GM18511 (cell line): ENCODE results near the gene PTH1R.

Source experiments
- ATAC-seq: cut with Tn5 transposase; IDR thresholded peaks from one replicate; pipeline ENCODE4 v1.9.1; 2021; ENCODE audit warnings: mild to moderate bottlenecking, moderate library complexity; ENCODE audit not compliant: unreplicated experiment

The PTH1R gene

DNA sequence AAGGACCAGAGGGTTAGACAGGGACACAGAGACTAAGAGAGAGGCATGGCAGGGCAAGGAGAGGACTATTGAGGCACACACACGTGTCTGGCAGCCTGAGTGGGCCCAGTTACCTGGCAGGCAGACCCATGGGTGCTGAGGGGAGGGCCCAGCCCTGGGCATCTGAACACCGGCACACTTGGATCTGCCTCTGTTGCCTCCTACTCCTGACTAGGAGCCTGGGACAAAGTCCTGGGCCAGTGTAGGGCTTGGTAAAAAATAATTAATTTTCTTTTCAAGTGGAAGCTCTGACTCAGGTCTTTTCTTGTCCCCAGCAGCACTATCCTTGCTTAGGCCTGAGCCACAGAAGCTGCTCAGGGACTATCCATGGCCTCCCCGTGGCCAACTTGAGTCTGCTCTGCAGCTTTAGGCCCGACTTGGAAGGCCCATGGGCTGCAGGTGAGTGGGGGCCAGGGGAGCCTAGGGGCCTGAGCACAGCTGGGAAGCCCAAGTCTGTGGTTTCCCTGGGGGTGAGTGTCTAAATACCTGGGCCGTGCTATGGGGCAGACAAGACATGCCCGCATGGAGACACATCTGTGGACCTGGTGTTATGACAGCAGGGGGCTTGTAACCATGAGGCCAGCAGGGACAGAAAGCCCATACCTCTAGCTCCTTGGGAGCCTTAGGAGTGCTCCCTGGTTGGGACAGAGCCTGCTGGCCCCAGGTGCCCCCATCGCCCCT lies at the start of gene PTH1R:
Gene PTH1R, plus strand, starts transcription at position 316 of the 720 bp plus-strand sequence. CDS start 5,839 bp downstream, outside the sequence.
- ATAC-seq = no peak

DNA sequence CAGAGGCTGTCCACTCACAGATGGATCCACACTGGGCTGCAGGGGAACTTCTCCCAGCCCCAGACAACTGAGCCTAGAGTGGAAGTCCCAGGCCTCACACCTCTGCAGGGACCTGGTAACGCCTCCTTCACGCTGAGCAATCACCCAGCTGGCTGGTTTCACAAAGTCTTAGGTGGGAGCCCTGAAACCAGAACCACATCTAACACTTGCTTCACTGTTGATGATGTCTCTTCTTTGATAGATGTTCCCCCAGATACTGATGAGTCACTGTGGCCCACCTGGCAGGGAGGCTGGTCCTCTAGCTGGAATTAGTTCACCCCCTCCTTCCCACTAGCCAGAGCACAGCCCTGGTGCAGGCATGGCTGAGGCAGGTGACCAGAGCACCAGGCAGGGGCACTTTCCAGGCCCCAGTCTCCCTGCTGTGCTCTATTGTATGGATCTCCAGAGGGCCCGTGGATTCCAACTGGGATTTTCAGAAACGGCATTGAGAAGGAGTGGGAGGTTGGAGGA lies 47.8 kb upstream of the PTH1R start:
- ATAC-seq = peak; percentile 92

DNA sequence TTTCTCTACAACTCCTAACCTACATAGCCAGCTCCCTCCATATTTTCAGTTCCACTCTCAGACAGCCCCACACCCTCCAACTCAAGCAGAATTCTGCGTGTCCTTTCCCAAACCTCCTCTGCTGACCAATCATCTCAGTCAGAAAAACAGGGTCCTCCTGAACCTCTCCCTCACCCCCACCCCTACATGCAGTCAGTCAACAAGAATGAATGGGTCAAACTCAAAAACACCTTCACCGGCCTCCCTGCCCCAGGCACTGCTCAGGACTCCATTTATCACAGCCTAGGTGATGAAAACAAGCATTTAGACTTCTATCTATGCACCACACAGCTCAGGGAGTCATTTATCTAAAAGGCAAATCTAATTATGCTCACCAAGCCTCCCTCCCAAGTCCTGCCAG lies 46.7 kb upstream of the PTH1R start:
- ATAC-seq = no peak

DNA sequence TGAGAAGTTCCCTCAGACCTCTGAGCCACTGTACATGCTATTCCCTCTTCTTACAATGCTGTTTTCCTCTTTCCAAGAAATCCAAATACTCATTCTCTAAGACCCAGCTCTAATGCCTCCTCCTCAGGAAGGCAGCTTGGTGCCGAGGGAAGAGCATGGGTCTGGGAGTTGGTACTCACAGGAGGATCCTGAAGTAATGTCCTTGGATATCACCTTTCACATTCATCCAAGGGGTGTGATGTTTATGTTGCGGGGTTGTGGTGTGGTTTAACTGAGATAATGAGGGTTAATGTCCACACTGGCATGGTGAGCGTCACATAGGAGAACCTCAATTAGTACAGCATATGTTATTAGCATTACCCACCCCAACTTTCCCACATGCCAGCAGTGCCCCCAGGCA lies 46.2 kb upstream of the PTH1R start:
- ATAC-seq = no peak

DNA sequence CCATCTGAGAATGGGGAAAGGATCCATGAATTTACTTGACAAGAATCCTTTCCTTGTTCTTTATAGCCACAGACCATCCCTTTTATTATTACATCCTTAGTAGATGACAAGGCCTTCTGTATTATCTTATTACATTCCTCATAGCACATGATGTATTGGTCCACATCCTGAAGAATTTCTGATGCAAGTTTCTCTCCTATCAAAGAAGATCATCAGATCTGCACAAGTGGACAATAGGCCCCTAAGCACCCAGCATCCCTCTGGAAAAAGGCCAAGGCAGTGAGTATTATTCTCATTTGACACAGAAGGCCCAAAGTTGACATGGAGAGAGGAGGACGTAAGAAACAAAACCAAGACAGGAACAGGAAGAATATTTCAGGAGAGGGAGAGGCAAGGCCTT lies 45.7 kb upstream of the PTH1R start:
- ATAC-seq = no peak

DNA sequence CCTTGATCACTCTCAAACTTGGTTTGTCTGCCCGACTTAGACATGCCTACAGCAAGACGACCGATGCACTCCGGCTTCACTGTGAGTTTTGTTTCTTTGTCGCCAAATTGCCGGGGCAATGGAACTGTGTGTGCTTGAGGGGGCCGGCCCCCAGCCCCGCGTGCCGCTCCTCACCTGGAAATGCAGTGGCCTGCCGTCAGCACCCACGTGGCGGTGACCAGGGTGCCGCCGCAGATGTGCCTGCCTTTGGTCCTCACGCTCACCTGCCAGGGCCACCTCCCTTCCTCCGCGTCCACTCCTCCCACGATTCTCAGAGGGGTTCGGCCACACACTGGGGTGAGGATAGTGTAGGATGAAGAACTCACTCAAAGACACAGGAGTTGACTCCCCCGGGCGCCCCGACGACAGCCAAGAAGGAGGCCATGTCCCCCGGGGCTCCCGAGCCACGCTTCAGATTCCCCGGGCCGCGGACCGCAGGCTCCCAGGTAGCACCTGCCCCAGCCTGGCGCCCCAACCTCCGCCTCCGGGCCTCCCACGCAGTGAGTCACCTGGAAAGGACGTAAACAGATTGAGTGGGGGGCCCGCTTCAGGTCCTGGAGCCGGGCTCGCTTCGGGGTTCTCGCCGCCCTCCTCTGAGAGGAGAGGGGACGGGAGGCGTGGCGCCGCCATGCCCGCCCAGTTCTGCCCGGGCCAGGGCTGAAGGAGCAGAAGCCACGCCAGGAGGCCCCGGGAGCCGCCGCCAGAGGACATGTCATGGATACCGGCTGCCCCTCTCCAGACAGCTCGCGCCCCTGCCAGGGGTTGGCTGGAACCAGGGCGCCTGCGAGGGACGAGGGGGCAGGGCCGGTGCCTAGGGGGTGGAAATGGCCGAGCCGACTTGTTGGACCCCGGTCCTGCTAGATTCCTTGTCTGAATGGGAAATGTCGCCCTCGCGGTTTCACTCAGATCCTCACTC lies 43.9 kb upstream of the PTH1R start:
- ATAC-seq = no peak

DNA sequence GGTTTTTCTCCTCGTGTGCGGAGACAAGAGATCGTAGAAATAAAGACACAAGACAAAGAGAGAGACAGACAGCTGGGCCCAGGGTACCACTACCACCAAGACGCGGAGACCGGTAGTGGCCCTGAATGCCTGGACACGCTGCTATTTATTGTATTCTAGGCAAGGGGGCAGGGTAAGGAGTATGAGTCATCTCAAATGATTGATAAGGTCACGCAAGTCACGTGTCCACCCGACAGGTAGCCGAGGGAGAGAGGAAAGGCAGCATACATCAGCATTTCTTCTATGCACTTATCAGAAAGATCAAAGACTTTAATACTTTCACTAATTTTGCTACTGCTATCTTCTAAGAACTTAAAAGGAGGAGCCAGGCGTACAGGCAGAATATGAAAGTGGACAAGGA lies 42.5 kb upstream of the PTH1R start:
- ATAC-seq = no peak

DNA sequence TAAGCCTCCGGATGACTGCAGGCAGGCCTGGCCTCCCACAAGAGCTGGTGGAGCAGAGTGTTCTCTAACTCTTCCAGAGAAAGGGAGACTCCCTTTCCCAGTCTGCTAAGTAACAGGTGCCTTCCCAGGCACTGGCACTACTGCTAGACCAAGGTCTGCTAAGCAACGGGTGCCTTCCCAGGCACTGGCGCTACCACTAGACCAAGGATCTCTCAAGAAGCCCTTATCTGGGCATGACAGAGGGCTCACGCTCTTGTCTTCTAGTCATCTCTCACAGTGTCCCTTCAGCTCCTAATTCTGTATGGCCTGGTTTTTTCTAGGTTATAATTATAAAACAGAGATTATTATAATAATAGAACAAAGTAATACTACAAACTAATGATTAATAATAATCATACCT lies 42.0 kb upstream of the PTH1R start:
- no peak for ATAC-seq

DNA sequence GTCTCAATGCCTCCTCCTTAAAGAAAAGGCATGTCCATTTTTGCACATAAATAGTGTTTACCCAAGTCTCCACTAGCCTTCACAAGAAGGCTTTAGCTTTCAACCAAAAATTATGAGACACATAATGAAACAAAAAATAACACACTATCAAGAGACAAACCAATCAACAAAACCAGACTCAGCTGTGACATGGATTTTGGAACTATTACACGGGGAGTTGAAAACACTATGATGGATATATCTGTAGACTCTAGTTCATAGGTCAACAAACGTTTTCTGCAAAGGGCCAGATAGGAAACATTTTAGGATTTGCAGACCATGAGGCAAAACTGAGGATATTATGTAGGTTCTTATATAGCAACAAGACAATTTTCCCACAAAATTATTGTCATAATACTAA lies 39.2 kb upstream of the PTH1R start:
- ATAC-seq = no peak

DNA sequence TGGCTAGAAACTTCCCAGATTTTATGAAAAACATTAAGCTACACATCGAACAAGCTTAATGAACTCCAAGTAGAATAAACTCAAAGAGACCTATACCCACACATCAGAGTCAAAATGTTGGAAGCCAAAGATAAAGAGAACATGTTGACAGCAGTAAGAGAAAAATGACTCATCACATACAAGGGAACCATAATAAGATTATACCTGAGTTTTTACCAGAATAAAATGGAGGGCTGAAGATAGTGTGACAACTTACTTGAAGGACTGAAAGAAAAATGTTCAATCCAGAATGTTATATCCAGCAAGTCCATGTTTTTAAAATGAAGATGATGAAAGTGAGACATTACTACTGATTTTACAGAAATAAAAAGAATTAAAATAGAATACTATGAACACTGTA lies 37.0 kb upstream of the PTH1R start:
- no peak for ATAC-seq

DNA sequence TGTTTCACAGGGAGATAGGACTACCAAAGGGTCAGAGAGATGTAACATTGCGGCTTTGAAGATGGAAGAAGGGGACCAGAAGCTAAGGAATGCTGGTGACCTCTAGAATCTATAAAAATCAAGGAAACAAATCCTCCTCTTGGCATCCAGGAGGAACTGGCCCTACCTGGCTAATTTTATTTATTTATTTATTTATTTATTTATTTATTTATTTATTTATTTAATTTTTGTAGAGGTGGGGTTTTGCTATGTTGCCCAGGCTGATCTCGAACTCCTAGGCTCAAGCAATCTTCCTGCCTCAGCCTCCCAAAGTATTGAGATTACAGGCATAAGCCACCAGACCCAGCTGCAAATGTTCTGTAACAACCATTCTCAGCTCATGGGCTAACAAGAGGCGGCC lies 34.0 kb upstream of the PTH1R start:
- no peak for ATAC-seq

DNA sequence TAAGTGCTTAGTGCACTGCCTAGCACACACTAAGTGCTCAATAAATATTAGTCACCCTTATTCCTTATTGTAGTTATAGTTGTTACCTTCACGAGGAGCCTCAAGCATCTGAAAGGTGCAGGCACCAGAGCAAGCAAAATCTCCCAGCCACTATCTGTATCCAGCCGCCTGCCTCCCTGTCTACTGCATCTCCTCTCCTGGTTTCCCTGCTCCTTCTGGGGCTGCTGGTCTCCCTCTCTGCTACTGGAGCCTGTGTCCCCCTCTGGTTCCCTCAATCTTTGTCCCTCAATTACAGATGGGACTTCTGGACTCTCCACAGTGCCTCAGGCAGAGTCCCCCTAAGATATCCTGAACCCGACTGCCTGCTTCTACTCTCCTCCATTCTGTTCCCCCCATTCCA lies 33.1 kb upstream of the PTH1R start:
- ATAC-seq = no peak

DNA sequence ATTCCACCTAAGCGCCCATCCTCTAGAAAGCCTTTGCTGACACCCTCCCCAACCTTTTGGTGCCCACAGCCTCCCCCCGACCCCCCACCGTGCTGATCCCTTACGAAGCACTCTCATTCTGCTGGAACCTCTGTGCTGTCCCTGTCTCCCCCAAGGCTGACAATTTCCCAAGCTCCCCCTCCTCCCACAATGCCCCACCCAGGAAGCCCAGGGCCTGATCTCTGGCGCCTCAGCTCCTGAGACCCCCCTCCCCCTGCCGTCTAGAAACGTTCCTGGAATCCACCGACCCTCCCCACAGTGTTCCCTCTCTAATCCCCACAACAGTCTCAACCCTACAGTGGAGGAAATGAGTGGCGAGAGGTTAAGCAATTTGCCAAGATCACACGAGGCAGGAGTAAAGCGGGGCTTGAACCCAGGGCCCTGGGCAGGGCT lies 32.6 kb upstream of the PTH1R start:
- no peak for ATAC-seq

DNA sequence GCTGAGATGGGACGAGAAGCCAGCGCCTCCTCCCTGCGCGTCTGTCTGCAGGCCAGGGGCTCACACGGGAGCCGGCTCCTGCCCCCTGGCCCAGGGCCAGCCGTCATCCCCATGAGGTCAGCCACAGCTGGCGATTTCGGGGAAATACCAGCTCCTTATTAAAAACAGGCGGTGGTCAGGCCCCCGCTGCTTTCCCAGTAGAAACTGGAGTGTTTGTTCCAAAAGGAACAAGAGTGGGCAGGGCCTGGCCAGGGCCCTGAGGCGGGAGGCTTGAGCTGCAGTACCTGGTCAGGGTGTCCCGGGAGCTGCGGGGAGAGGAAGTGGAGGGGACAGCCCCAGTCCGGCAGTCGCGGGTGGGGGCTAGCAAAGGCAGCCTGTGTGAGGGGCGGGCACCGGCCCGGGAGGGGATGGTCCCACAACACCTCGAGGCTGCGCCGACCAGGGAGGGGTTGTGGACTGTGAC lies 32.1 kb upstream of the PTH1R start:
- peak; percentile 53 for ATAC-seq

DNA sequence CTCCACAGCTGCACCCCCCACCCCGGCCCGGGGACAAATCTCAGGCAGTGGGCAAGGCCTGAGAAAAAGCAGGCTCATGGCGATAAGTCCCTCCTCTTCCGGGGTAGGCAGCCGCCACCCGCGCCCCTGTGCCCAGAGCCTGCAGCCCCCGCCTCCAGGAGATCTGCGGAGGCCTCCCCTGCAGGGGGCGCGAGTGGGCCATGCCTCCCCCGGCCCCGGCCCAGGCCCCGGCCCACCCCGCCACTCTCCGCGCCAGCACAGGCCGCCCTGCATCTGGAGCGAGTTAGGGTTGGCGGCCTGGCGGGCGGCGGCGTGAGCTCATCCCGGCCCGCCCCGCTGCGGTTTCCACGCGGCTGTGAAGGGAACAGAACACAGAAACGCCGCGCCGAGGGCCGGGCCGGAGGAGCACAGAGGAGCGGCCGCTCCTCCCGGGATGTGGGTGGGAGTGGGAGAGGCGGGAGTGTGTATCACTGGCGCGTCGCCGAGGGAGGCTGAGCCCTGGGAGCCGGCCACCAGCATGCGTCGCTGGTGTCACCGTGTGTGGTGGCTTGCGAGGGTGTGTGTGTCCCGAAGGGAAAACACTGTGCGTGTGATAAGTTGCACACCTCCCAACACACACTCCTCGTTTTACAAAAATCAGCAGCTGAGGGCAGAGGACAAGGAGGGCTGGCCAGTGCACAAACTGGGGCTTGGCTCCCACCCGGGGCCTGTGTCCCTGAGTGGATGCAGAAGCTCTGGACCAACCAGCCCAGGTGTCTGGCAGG lies 31.5 kb upstream of the PTH1R start:
- peak; percentile 82 for ATAC-seq

DNA sequence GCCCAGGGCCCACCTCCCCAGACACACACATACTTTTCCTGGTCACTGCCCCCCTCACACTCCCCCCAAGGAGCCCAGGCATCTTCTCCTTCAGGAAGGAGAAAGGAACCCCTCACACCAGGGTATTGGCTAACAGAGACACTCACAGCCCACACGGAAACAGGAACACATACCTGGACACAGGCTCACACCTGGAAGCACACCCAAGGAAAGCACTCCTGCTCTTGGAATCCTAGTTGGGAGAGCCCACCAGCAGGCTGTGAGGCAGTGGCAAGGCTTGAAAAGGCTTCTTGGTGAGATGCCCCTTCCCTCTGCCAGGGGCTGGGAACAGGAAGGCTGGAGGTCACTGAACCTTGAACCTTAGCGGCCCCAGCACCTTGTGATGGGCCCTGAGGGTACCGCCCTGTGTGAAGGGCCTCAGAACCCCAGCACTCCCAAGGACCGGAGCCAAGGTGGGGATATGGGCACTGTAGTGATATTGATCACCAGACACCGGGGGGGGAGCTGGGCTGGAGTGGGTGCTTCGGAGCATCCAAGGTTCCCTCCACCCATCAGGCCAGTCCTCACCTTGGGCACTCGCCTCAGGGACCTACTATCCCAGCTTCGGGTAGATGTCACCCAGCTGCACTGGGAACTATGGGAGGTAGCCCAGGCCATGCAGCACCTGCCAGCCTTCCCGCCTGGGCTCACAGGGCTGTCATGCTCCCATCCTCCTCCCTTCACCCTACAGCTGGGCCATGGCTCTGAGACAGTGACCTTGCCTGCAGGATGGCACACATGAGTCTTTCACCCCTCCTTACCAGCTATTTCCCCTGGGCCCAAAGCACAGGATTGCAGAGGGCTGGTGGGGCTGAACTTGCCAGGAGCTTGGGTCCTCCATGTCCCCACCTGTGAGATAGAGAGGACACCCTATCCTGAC lies 30.6 kb upstream of the PTH1R start:
- ATAC-seq = no peak

DNA sequence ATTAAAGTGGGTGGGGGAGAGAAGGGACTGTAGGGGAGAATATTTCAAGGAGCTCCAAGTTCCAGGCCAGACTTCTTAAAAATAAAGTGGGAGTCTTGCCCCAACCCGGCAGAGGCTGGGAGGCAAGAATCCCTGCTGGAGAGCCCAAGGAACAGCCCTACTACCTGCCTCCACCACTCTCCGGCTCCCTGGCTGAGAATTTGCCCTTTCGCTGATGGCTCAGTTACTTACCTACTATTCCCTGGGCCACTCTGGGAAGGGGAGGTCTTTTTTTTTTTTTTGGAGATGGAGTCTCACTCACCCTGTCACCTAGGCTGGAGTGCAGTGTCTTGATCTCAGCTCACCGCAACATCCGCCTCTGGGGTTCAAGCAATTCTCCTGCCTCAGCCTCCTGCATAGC lies 29.8 kb upstream of the PTH1R start:
- no peak for ATAC-seq

DNA sequence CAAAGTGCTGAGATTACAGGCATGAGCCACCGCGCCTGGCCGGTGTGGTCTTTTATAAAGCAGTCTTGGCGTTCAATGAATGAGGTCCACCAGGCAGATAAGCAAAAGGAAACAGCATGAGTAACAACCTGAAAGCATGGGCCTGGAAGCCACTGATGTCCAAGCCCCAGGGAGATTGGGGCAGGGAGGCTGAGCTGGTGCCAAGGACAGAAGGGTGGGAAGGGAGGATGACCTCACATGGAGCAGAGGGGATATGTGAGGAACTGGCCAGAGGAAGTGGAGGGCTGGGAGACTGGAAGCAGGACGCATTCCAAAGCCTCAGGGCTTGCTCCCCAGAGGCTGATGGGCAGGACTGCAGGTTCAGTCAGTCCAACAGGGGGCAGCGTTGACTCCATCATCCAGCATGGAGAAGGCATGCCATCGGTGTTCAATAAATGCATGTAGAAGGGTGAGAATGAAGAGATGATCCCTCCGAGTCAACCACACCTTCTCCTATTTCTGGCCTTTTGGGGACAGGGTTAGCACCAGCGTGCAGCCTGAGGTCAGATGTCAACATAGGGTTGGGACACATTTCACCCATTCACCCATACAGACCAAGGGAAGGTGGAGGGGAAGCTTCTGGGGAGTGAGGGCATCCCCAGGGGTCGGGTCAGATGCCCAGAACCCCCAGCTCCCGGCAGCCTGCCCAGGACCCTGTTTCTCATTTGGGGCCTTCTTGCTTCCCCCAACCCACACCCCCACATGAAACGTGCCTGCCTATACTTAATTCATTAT lies 29.1 kb upstream of the PTH1R start:
- no peak for ATAC-seq

DNA sequence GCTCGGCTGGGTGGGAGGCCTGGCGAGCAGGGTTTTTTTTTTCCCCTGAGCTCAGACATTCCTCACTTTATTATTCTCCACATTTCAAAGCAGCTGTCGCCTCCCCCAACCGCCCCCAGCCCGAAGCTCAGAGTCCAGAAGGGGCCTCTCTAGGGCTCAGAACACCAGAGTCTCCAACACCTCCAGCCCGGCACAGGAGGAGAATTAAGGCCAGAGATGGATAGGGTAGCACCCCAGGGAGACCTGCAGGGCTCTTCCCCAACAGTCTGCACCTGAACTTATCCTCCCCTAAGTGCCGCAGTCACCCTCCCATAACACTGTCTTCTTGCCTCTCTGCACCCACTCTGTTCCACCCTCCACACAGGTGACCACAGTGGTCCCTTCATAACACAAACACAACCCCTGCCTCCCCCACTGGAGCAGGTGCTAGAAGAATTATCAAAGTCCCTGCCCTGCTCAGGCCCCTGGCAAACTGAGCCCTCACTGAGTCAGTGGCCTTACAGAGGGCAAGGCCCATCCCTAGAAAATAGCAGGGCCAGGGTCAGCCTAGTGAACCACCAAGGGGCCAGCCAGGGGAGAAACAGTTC lies 28.4 kb upstream of the PTH1R start:
- no peak for ATAC-seq
